Spinal cord (tissue), 10 donors: ENCODE measurements around the gene NOC4L. TPM values are rescaled to one million over a fixed set of nuclear protein-coding genes. Genes with fewer than 3 reads are reported as not detected.

ENCODE experiments used
- DNase-seq, 6 donors: peaks; one replicate each; pipeline versions ENCODE4 v3.0.0 to v3.0.0-alpha.2; 2013 to 2015; ENCODE audit warnings: low spot score in 6 of 6, low read depth in 4 of 6
- H3K27ac ChIP-seq: one replicate; pipeline ENCODE4 v1.5.1; 2013; ENCODE audit warnings: low read depth, low read length, control low read depth
- H3K27me3 ChIP-seq: one replicate; pipeline ENCODE4 v1.6.1; 2013; ENCODE audit warnings: low read length; ENCODE audit not compliant: control insufficient read depth, insufficient read depth
- H3K36me3 ChIP-seq: one replicate; pipeline ENCODE4 v1.6.1; 2013; ENCODE audit warnings: low read length; ENCODE audit not compliant: control insufficient read depth, insufficient read depth
- H3K4me1 ChIP-seq: one replicate; pipeline ENCODE4 v1.6.1; 2013; ENCODE audit warnings: low read length; ENCODE audit not compliant: control insufficient read depth, insufficient read depth
- H3K4me3 ChIP-seq: one replicate; pipeline ENCODE4 v1.5.1; 2013; ENCODE audit warnings: low read depth, low read length, control low read depth
- H3K9me3 ChIP-seq: one replicate; pipeline ENCODE4 v1.6.1; 2013; ENCODE audit warnings: low read length; ENCODE audit not compliant: control insufficient read depth, insufficient read depth
- WGBS: methylation state at CpG from one replicate; pipeline ENCODE4 v1.1.5; 2013; ENCODE audit warnings: missing lambda C conversion rate; ENCODE audit not compliant: insufficient coverage; 5-methylcytosine and 5-hydroxymethylcytosine counted together
- polyA plus RNA-seq, 2 donors: library from polyadenylated mRNA; unstranded; fragments of 120-200 nt; gene quantifications; one replicate each; pipeline ENCODE4 v1.2.1, GENCODE V29; 2013; ENCODE audit not compliant: insufficient read length in 2 of 2
- total RNA-seq, 2 donors: library from RNA; depleted of rRNA in 1 of 2; stranded (reverse); fragments of 120-200 nt in 1 of 2; fragments of >200 nt in 1 of 2; gene quantifications; one replicate each; pipeline versions ENCODE4 v1.2.3 to v1.2.4, GENCODE V29; 2013 to 2014
- donor health status: healthy.

Gene NOC4L
- total and polyA plus RNA-seq, 4 donors, result 6.1 to 26.8 (median 16.3) TPM

GRCh38 chr12:132118876-132119275 is 25.4 kb upstream of the NOC4L start:
- Histone ChIP-seq H3K27ac (no peak overlapping the region), H3K27me3 (no peaks in the 10 kb centered on the region), H3K9me3 (no peaks in the 10 kb centered on the region), H3K4me3 (no peak overlapping the region), H3K36me3 (peaks cover 75% of the 10 kb centered on the region), H3K4me1 (no peaks in the 10 kb centered on the region)
- DNase-seq, result no peak
- 88% methylated on average over 20 of the region's 22 CpGs for WGBS

GRCh38 chr12:132121283-132121682 is 23.0 kb upstream of the NOC4L start:
- no peak overlapping the region for H3K4me3 ChIP-seq
- 83% methylated on average over 6 of the region's 14 CpGs for WGBS
- H3K9me3 ChIP-seq, result no peaks in the 10 kb centered on the region
- H3K36me3 ChIP-seq, result peaks cover 82% of the 10 kb centered on the region
- DNase-seq, result no peak
- no peaks in the 10 kb centered on the region for H3K27me3 ChIP-seq
- no peak overlapping the region for H3K27ac ChIP-seq
- H3K4me1 ChIP-seq, result no peaks in the 10 kb centered on the region

- no peak overlapping the region for H3K27ac ChIP-seq
- WGBS, result 95% methylated on average over 11 of the region's 12 CpGs
- no peaks in the 10 kb centered on the region for H3K4me1 ChIP-seq
- no peak for DNase-seq
- peaks cover 70% of the 10 kb centered on the region for H3K36me3 ChIP-seq
- no peak overlapping the region for H3K4me3 ChIP-seq
- no peaks in the 10 kb centered on the region for H3K27me3 ChIP-seq
- no peaks in the 10 kb centered on the region for H3K9me3 ChIP-seq
These were observed 20.1 kb upstream of the NOC4L start for GRCh38 chr12:132123970-132124765.

- H3K4me1 ChIP-seq, result no peaks in the 10 kb centered on the region
- no peak overlapping the region for H3K27ac ChIP-seq
- 97% methylated on average over 12 of the region's 19 CpGs for WGBS
- H3K4me3 ChIP-seq, result no peak overlapping the region
- peaks cover 70% of the 10 kb centered on the region for H3K36me3 ChIP-seq
- no peaks in the 10 kb centered on the region for H3K9me3 ChIP-seq
- DNase-seq, result no peak
- no peaks in the 10 kb centered on the region for H3K27me3 ChIP-seq
These were observed 19.4 kb upstream of the NOC4L start for GRCh38 chr12:132124766-132125425.

- DNase-seq, result no peak
- H3K36me3 ChIP-seq, result peaks cover 71% of the 10 kb centered on the region
- no peak overlapping the region for H3K27ac ChIP-seq
- 91% methylated on average over 6 of the region's 12 CpGs for WGBS
- H3K9me3 ChIP-seq, result no peaks in the 10 kb centered on the region
- no peaks in the 10 kb centered on the region for H3K4me1 ChIP-seq
- H3K27me3 ChIP-seq, result no peaks in the 10 kb centered on the region
- no peak overlapping the region for H3K4me3 ChIP-seq
These were observed 18.5 kb upstream of the NOC4L start for GRCh38 chr12:132125736-132126135.

GRCh38 chr12:132127041-132127440 is 17.2 kb upstream of the NOC4L start:
- WGBS, result 97% methylated on average over 5 of the region's 8 CpGs
- H3K36me3 ChIP-seq, result peaks cover 67% of the 10 kb centered on the region

GRCh38 chr12:132129007-132129406 is 15.2 kb upstream of the NOC4L start:
- Histone ChIP-seq H3K9me3 (no peaks in the 10 kb centered on the region), H3K27me3 (no peaks in the 10 kb centered on the region), H3K27ac (no peak overlapping the region), H3K4me3 (no peak overlapping the region), H3K36me3 (peaks cover 69% of the 10 kb centered on the region), H3K4me1 (no peaks in the 10 kb centered on the region)
- 100% methylated on average over 3 of the region's 3 CpGs for WGBS
- no peak for DNase-seq

More at GRCh38 chr12:132127041-132127440, 17.2 kb upstream of the NOC4L start:
- H3K4me1 ChIP-seq, result no peaks in the 10 kb centered on the region
- no peaks in the 10 kb centered on the region for H3K27me3 ChIP-seq
- no peak overlapping the region for H3K4me3 ChIP-seq
- H3K9me3 ChIP-seq, result no peaks in the 10 kb centered on the region
- H3K27ac ChIP-seq, result no peak overlapping the region
- DNase-seq, result no peak

- H3K36me3 ChIP-seq, result peaks cover 55% of the 10 kb centered on the region
- no peak for DNase-seq
- no peaks in the 10 kb centered on the region for H3K9me3 ChIP-seq
These were observed 13.6 kb upstream of the NOC4L start for GRCh38 chr12:132130690-132131089.

GRCh38 chr12:132131229-132131628 is 13.0 kb upstream of the NOC4L start:
- 100% methylated on average over 4 of the region's 14 CpGs for WGBS
- Histone ChIP-seq H3K4me3 (no peak overlapping the region), H3K27me3 (no peaks in the 10 kb centered on the region), H3K9me3 (no peaks in the 10 kb centered on the region), H3K4me1 (no peaks in the 10 kb centered on the region), H3K27ac (no peak overlapping the region), H3K36me3 (peaks cover 51% of the 10 kb centered on the region)
- DNase-seq, result no peak

More at GRCh38 chr12:132130690-132131089, 13.6 kb upstream of the NOC4L start:
- Histone ChIP-seq H3K4me3 (no peak overlapping the region), H3K27me3 (no peaks in the 10 kb centered on the region), H3K27ac (no peak overlapping the region), H3K4me1 (no peaks in the 10 kb centered on the region)
- 95% methylated on average over 14 of the region's 14 CpGs for WGBS

- H3K36me3 ChIP-seq, result peaks cover 46% of the 10 kb centered on the region
- H3K4me1 ChIP-seq, result peaks cover 5% of the 10 kb centered on the region
- no peak for DNase-seq
- H3K4me3 ChIP-seq, result no peak overlapping the region
- no peaks in the 10 kb centered on the region for H3K27me3 ChIP-seq
- no peak overlapping the region for H3K27ac ChIP-seq
- H3K9me3 ChIP-seq, result no peaks in the 10 kb centered on the region
- 96% methylated on average over 14 of the region's 14 CpGs for WGBS
These were observed 12.3 kb upstream of the NOC4L start for GRCh38 chr12:132131952-132132351.
